ENCODE results near the gene OR2A5. TPM values are rescaled to one million over a fixed set of nuclear protein-coding genes. Genes with fewer than 3 reads are reported as not detected.
"Not testable (repeated sequence)": the region's sequence is repeated elsewhere in the genome, so short reads cannot be mapped to it uniquely, and the experiment has no call there.

OR2A5 gene
- total RNA-seq, 1 donor, result not detected

DNA sequence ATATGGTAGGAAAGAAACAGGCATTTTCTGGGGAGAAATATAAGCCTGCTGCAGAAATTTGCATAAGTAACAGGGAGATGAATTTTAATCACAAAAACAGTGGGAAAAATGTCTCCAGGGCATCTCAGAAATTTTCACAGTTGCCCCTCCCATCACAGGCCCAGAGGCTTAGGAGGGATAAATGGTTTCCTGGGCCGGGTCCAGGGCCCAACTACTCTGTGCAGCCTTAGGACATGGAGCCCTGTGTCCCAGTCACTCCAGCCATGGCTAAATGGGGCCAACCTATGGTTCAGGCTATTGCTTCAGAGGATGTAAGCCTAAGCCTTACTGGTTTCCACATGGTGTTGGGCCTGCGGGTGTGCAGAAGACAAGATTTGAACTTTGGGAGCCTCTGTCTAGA is 39.4 kb upstream of the OR2A5 start:
- no peak overlapping the region for H3K4me3 ChIP-seq (ENCODE audit: low read depth, low read length)
- TF ChIP-seq, protein P1, sequence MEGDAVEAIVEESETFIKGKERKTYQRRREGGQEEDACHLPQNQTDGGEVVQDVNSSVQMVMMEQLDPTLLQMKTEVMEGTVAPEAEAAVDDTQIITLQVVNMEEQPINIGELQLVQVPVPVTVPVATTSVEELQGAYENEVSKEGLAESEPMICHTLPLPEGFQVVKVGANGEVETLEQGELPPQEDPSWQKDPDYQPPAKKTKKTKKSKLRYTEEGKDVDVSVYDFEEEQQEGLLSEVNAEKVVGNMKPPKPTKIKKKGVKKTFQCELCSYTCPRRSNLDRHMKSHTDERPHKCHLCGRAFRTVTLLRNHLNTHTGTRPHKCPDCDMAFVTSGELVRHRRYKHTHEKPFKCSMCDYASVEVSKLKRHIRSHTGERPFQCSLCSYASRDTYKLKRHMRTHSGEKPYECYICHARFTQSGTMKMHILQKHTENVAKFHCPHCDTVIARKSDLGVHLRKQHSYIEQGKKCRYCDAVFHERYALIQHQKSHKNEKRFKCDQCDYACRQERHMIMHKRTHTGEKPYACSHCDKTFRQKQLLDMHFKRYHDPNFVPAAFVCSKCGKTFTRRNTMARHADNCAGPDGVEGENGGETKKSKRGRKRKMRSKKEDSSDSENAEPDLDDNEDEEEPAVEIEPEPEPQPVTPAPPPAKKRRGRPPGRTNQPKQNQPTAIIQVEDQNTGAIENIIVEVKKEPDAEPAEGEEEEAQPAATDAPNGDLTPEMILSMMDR (IDR thresholded peaks at IDR 0.05; ENCODE audit: insufficient read depth, low read length), result no peak
- no peak for DNase-seq (ENCODE audit: low read depth)

DNA sequence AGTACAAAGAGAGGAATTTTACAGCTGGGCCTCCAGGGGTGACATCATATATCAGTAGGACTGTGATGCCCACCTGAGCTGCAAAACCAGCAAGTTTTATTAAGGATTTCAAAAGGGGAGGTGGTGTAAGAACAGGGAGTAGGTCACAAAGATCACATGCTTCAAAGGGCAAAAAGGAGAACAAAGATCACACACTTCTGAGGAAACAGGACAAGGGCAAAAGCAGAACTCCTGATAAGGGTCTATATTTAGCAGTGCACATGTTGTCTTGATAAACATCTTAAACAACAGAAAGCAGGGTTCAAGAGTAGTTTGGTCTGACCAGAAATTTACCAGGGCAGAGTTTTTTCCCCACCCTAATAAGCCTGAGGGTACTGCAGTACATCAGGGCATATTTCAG is 38.7 kb upstream of the OR2A5 start:
- not testable (repeated sequence) for DNase-seq (ENCODE audit: low read depth); H3K4me3 ChIP-seq (ENCODE audit: low read depth, low read length)

DNA sequence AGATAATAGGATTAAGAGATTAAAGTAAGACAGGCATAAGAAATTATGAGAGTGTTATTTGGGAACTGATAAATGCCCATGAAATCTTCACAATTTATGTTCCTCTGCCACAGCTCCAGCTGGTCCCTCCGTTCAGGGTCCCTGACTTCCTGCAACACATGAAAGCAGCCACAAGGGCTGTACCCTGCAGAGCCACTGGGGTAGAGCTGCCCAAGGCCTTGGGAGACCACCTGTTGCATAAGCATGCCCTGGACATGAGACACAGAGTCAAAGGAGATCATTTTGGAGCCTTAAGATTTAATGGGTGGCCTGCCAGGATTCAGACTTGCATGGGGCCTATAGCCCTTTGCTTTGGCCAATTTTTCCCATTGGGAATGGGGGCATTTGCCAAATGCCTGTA is 37.9 kb upstream of the OR2A5 start:
- not testable (repeated sequence) for DNase-seq (ENCODE audit: low read depth); H3K4me3 ChIP-seq (ENCODE audit: low read depth, low read length)

DNA sequence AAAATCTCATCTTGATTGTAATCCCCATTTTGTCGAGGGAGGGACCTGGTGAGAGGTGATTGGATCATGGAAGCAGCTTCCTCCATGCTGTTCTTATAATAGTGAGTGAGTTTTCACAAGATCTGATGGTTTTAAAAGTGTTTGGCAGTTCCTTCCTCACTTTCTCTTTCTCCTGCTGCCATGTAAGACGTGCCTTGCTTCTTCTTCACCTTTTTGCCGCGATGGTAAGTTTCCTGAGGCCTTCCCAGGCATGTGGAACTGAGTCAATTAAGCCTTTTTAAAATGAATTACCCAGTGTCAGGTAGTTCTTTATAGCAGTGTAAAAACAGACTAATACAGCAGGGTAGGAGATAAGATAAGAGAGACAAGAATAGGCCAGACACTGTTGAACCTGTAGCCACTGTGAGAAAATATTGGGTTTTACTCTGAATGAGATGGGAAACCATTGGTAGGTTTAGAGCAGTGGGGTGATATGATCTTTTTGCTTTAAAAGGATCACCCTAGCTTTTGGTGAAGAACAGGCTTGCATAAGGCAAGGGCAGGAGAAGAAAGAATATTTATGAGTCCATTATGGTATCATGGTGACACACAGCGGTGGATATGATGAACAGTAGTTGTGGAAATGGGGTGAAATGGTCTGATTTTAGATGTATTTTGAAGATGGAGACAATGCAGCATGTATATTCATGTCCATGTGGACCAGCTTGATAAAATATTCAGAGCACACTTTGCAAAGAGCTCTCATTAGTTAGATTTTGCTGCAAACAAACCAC is 37.1 kb upstream of the OR2A5 start:
- peak; percentile 65 for DNase-seq (ENCODE audit: low read depth)
- TF ChIP-seq, protein P1 (IDR thresholded peaks at IDR 0.05; ENCODE audit: insufficient read depth, low read length), result peak; percentile 39
- no peak overlapping the region for H3K4me3 ChIP-seq (ENCODE audit: low read depth, low read length)

DNA sequence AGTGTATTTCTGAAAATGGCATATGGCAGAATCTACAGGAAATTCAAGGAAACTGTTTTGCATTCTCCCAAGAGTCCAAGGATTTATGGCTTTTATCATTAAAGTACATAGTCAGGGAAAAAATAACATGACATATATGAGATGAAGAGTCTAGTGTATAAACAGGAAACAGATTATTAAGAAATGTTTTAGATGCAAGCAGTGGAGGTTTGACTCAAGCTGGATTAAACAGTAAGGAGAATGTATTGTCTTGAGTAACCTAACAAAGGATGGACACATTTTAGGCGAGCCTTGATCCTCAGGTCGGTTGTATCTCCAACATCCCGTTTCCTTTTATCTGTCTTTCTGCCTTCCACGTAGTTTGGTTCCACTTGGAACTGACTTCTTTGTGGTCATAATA is 30.7 kb upstream of the OR2A5 start:
- H3K4me3 ChIP-seq (ENCODE audit: low read depth, low read length), result no peak overlapping the region
- DNase-seq (ENCODE audit: low read depth), result no peak
- TF ChIP-seq, protein P1 (IDR thresholded peaks at IDR 0.05; ENCODE audit: insufficient read depth, low read length), result no peak

DNA sequence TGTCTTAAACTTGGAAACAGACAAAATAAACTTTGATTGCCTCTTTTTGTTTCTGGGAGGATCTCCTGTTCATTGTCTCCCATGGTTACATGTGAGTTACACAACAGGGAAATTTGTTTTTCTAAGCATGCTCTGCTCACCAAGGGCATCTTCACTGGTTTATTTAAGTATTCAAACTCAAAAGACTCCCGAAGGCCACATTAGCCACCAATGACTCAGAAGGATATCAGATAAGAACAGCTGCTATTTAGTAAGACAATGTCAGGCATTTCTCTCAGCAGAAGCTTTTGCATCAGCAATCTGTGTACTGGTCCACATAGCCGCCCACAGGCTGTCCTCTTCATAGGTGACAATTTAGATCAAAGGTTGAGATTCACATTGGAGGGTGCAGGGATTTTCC is 29.3 kb upstream of the OR2A5 start:
- peak; percentile 92 for DNase-seq (ENCODE audit: low read depth)
- no peak overlapping the region for H3K4me3 ChIP-seq (ENCODE audit: low read depth, low read length)
- TF ChIP-seq, protein P1 (IDR thresholded peaks at IDR 0.05; ENCODE audit: insufficient read depth, low read length), result no peak

DNA sequence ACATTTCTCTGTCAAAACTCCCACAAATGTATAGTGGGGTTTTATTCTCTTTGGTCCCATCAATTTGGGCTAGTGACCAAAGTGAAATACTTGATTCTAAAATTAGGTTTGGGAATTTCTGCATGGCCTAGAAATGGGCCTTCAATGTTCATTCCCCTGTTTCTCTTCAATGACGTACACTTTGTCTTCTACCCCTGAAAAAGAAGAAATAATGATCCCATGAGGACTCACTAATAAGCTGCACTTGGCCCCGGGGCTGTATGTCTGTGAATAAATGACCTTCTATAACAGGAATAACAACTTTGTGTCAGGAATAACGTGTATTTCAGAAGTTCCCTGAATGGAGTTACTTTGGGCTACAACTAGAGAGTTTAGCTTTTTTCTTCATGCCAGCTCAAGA is 28.4 kb upstream of the OR2A5 start:
- no peak for DNase-seq (ENCODE audit: low read depth)
- H3K4me3 ChIP-seq (ENCODE audit: low read depth, low read length), result no peak overlapping the region
- TF ChIP-seq, protein P1 (IDR thresholded peaks at IDR 0.05; ENCODE audit: insufficient read depth, low read length), result no peak

DNA sequence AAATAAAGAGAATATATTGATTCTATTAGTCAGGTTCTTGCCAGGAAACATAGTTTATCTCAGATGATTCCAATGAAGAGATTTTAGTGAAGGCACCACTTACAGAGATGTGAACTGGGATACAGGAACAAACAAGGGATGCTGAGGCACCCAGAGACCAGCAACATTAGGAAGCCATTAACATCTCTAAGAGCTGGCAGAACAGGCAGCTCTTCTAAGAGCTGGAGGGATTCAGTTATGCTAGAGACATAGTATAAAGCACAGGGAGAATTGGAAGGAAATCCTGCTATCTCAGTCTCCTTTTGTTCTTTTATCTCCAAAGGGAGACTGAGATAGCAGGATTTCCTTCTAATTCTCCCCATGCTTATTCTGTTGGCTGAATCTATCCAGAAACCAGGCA is 26.6 kb upstream of the OR2A5 start:
- DNase-seq (ENCODE audit: low read depth), result no peak
- TF ChIP-seq, protein P1 (IDR thresholded peaks at IDR 0.05; ENCODE audit: insufficient read depth, low read length), result no peak
- H3K4me3 ChIP-seq (ENCODE audit: low read depth, low read length), result no peak overlapping the region

Measured in fibroblast of the aortic adventitia (primary cell).